ENCODE results near the gene HSD3B2.
"Not testable (repeated sequence)": the region's sequence is repeated elsewhere in the genome, so short reads cannot be mapped to it uniquely, and the experiment has no call there.

HSD3B2 gene

GRCh38 chr1:119372503-119373086, 42.4 kb upstream of the HSD3B2 start:
- no peak overlapping the region for H3K27ac ChIP-seq
- ChIA-PET POLR2A (ENCODE audit: low non-redundant PET) (no interaction called here), CTCF (no interaction called here)
- TF ChIP-seq CTCF (conservative IDR thresholded peaks at IDR 0.05; ENCODE audit: low read depth): no peak
- DNase-seq (ENCODE audit: low spot score): peak; percentile 46

- no peak overlapping the region for H3K27ac ChIP-seq
- POLR2A ChIA-PET (ENCODE audit: low non-redundant PET): no interaction called here
- CTCF ChIA-PET: interaction anchor here (1.0 kb wide), 1 partner anchor 96 kb away, joined by 3 read pairs; no protein-coding TSS in a partner anchor
- no peak for TF ChIP-seq CTCF (conservative IDR thresholded peaks at IDR 0.05; ENCODE audit: low read depth)
- peak; percentile 48 for DNase-seq (ENCODE audit: low spot score)
Measured at GRCh38 chr1:119373465-119373864, 41.5 kb upstream of the HSD3B2 start.

GRCh38 chr1:119374208-119374874, 40.6 kb upstream of the HSD3B2 start:
- TF ChIP-seq CTCF (conservative IDR thresholded peaks at IDR 0.05; ENCODE audit: low read depth): no peak
- H3K27ac ChIP-seq: no peak overlapping the region
- DNase-seq (ENCODE audit: low spot score): no peak
- POLR2A ChIA-PET (ENCODE audit: low non-redundant PET): no interaction called here
- CTCF ChIA-PET: interaction anchor here (0.6 kb wide), 1 partner anchor 847 kb away, joined by 3 read pairs; no protein-coding TSS in a partner anchor

- ChIA-PET POLR2A (ENCODE audit: low non-redundant PET) (no interaction called here), CTCF (no interaction called here)
- no peak for TF ChIP-seq CTCF (conservative IDR thresholded peaks at IDR 0.05; ENCODE audit: low read depth)
- H3K27ac ChIP-seq: no peak overlapping the region
- DNase-seq (ENCODE audit: low spot score): no peak
Measured at GRCh38 chr1:119375366-119375765, 39.6 kb upstream of the HSD3B2 start.

GRCh38 chr1:119376594-119376993, 38.4 kb upstream of the HSD3B2 start:
- no peak for DNase-seq (ENCODE audit: low spot score)
- ChIA-PET CTCF (no interaction called here), POLR2A (ENCODE audit: low non-redundant PET) (no interaction called here)
- no peak overlapping the region for H3K27ac ChIP-seq
- no peak for TF ChIP-seq CTCF (conservative IDR thresholded peaks at IDR 0.05; ENCODE audit: low read depth)

- H3K27ac ChIP-seq; DNase-seq (ENCODE audit: low spot score); POLR2A ChIA-PET (ENCODE audit: low non-redundant PET): not testable (repeated sequence)
- CTCF ChIA-PET: interaction anchor here (0.8 kb wide), 1 partner anchor 84 kb away, joined by 3 read pairs; no protein-coding TSS in a partner anchor
Measured at GRCh38 chr1:119377594-119377993, 37.4 kb upstream of the HSD3B2 start.

GRCh38 chr1:119379117-119379516, 35.8 kb upstream of the HSD3B2 start:
- DNase-seq (ENCODE audit: low spot score): no peak
- ChIA-PET POLR2A (ENCODE audit: low non-redundant PET) (no interaction called here), CTCF (no interaction called here)
- no peak for TF ChIP-seq CTCF (conservative IDR thresholded peaks at IDR 0.05; ENCODE audit: low read depth)
- H3K27ac ChIP-seq: no peak overlapping the region
